ENCODE data around the gene SUSD4.

SUSD4 gene

GRCh38 chr1:223355699-223356098 is 8.3 kb downstream of the SUSD4 start:
- no peak for DNase-seq

- DNase-seq: no peak
These were observed 10.0 kb downstream of the SUSD4 start for GRCh38 chr1:223353939-223354338.

GRCh38 chr1:223352944-223353343 is 11.0 kb downstream of the SUSD4 start:
- DNase-seq: no peak

DNA sequence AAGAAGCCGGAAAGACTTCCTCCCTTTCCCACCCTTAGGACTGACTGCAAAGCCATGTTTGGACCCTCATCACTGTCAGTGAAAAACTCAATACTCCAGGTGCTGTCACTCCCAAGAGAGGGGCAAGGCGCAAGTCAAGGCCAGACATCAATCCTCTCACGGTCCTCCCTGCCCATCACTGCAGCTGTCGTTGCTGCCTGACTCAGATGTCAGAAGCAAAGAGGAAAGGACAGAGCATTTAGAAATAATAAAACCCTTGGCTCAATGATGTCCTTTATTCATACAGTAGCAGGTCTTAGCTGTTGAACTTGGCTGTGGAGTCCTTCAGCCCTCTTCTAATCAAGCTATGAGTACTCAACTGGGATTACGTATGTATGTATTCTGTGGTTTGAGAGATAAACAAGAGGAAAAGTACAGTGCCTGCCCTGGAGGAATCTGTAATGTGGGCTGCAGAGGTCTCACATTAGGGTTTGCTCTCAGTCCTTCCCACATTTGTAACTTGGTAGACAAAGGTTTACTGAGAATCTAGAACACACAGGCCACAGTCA is 13.5 kb downstream of the SUSD4 start:
- no peak for DNase-seq

DNA sequence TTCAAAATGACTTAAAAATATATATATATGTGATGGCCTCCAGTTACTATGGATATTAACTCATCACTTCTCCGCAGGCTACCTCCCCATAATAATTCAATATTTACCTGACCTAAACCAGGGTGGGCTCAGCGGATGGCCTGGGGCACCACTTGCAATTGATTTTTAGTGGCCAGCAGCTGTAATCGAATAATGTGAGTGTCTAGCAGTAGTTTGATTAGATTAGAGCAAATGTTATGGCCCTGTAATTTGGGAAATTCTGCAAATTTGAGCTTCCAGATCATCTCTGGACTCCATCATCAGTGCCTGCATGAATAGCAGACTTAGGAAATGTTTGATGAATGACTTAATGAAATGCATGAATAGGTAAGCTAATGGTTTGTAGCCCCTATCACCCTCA is 14.7 kb downstream of the SUSD4 start:
- no peak for DNase-seq

GRCh38 chr1:223348439-223348838 is 15.5 kb downstream of the SUSD4 start:
- no peak for DNase-seq

DNA sequence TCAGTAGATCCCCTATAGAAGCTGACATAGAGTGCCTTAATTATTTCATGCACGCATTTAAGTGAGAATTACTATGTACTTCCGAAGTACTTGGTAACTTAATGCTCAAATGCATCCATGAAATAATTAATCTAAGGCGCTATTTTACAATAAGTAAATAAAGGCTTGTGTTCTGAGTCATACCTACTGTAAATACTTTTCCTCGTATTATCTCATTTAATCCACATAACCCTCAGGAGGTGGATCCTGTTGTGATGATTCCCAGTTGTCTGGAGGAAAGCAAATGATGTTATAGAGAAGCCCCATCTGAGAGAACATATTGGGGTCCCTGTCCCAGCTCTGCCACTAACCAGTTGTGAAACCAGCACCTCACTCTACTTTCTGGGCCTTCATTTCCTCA is 16.4 kb downstream of the SUSD4 start:
- no peak for DNase-seq

GRCh38 chr1:223346311-223346710 is 17.7 kb downstream of the SUSD4 start:
- DNase-seq: no peak

GRCh38 chr1:223345720-223346119 is 18.3 kb downstream of the SUSD4 start:
- DNase-seq: no peak

- no peak for DNase-seq
These were observed 19.5 kb downstream of the SUSD4 start for GRCh38 chr1:223344491-223344890.

- no peak for DNase-seq
These were observed 20.3 kb downstream of the SUSD4 start for GRCh38 chr1:223343692-223344091.

DNA sequence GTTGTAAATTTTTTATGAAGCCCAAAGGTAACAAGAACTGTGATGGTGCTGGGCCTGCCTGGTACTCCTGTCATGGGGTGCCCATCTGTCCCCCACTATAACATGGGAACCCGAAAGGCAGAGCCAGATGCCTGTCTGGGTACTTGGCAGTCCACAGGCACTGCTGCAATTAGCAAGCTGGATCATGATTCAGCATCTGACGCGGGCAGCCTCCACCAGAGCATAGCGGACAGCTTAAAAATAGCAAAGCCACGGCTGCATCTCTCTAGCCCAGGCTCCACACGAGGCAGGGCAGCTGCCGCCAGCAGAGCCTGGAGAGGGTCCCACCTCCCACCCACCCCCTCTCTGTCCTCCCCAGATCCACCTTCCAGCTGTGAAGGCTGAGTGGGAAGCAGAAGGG is 22.9 kb downstream of the SUSD4 start:
- DNase-seq: no peak

- no peak for DNase-seq
These were observed 23.3 kb downstream of the SUSD4 start for GRCh38 chr1:223340637-223341036.

DNA sequence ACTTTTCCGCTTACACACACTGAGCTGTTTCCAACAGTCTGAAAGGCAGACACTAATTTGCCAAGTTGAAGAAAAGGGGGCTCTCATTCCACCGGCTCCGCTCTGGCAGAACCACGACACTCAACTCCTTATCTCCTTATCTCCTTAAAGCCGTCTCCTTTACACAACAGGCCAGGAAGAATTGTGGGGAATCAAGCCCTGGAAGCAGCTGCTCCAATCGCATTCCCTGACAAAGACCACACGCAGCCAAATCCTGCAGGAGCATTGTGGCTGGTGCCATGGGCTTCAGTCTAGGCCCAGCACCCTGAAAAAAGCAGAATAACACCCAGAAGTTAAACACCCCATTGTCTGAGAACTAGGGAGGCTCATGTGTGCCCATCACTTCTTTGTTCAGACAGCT is 24.1 kb downstream of the SUSD4 start:
- DNase-seq: no peak

DNA sequence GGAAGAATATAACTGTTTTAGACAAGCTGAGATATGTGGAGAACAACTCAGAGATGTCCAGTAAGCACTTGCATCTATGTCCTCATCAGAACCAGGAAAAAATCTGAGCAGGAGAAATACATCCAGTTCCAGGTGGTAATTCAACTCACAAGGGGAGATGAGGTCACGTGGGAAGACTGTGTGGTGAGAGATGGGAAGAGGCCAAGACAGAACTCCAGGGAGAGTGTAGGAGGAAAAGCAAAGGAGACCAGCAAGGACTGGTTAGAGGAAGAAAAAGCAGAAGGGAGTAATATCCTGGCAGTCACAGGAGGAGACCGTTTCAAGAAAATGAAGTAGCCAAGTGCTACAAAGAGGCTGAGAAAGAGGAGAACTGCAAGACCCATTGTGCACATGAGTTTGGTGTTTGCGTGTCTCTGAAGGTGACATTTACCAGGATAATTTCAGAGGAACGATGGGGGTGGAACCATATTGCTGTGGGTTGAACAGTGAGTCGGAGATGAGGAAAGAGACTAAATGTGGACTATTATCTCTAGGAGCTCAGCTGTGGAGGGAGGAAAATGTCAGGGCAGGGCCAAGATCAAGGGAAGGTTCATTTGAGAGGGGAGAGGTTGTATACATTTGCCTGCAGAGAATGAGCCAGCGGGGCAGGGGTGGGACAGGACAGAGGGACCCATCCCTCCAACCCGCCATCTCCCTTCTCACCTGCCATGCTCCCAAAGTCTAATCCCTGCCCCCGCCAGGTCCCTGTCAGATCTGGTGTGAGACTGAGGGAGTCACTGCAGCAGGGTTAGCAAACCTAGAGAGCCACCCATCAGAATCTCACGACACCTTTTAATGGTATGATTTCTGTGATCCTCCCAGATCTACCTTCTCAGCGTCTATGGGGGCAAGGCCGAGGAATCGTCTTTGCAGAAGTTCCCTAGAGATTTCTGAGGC is 24.9 kb downstream of the SUSD4 start:
- no peak for DNase-seq

DNA sequence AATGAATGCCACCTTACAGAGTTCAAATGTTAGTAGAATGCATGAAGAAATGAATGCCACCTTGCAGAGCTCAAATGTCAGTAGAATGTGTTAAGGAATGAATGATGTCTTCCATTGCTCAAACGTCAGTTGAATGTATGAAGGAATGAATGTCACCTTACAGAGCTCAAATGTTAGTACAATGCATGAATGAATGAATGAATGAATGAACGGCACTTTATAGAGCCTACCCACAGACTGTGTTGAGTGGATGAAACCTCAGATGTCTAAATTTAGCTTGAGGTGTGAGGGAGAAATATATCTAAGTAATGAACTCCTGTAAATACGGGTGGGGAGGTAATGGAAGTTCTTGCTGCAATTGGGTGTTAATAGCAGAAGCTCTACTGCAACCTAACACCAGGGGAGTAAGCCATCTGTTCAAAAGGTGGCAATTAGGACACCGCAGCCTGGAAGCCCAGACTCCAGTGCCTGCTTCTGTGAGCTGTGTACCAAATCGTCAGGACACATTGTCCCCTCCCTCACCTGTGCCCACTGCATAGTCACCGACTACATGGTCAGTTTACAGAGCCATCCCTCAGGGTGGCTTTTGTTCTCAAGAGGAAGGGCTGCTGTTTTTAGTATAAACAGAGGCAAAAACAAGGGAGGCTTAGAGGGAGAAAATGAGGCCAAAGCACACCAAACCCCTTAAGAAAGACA is 26.7 kb downstream of the SUSD4 start:
- no peak for DNase-seq

DNA sequence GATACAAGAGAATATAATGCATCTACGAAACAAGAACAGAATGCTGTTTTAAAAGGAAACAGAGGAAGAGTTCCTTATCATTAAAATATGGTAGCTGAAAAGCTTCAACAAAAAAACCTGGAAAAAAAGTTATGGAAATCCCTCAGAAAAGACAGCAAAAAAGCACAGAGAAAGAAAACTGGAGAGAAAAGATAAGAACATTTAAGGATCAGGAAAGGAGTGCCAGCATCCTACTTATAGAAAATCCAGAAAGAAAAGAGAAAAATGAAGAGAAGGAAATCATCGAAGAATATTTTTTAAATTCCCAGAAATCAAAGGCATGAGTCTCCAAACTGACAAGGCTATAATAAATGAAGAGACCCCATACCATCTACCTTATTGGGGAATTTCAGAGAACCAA is 29.8 kb downstream of the SUSD4 start:
- no peak for DNase-seq

GRCh38 chr1:223332997-223333396 is 31.0 kb downstream of the SUSD4 start:
- no peak for DNase-seq

DNA sequence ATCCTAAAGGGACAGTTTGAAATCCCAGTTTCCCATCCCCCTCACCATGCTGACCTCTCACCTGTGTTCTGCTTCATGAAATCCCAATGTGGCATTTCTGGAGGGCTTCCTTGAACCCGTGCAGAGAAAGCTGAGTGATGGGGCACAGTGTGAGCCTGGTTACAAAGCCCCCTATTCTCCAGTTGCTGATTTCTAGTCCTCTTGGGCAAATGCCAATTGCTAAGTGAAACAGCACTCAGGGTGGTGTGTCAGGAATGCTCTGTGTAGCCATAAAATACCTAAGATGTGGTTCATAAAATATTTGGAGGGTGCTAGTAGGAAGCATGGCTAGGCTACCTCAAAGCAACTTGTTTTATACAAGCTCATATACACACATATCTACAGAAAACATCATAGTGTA is 32.0 kb downstream of the SUSD4 start:
- DNase-seq: no peak

DNA sequence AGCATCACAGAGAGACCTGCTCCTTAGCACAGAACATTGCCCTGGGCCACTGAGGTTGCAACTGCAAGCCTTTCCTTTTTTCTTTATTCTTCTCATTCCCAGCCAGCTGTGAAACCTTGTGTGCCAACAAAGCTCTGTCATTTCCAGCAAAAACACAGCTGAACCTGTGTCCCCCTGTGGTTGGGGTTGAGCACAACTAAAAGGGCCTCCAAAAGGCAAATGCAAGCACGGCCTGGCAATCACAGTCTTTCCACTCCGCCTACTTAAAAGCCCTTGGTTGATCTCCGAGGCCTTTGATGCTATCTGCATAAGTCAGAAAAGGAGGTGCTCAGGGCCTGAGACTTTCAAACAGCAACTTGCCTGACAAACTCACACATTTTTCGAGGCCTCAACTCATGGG is 32.7 kb downstream of the SUSD4 start:
- no peak for DNase-seq

GRCh38 chr1:223330466-223330865 is 33.5 kb downstream of the SUSD4 start:
- no peak for DNase-seq

GRCh38 chr1:223329664-223330415 is 34.1 kb downstream of the SUSD4 start:
- DNase-seq: no peak

DNA sequence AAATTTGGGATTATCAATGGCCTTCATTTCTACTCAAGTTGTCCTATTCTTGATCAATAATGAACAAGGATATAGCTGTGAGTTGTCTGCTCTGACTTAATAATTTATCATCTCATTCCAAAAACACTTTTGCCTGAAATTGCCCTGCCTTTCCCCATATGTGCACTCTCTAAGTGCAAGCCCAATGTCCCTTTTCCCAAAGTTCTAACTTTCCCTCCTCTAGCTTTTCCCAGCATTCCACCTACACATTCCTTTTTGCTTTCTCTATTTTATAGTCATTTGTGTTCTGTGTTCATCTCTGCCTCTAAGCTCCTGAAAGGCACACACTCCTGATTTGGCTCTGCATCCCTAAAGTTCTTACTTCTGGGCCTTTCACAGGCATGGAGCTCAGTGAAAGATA is 34.7 kb downstream of the SUSD4 start:
- no peak for DNase-seq

Data from OCI-M1 (cell line).